Testis (tissue), 2 donors: ENCODE data around the gene STARD3.

Experiments
- POLR2A ChIP-seq: fragments of 450-650 bp; IDR thresholded peaks from one replicate; pipeline ENCODE4 v1.6.1; 2017; ENCODE audit warnings: antibody characterized with exemption, mild to moderate bottlenecking, moderate library complexity
- TF ChIP-seq, protein P1 (sequence below), 3 experiments: fragments of 450-650 bp in 2 of 3; fragments of 200-600 bp in 1 of 3; sonication (generic) in 1 of 3; IDR thresholded peaks; one replicate each; pipeline ENCODE4 v1.5.1; 2016 to 2019; ENCODE audit warnings: antibody characterized with exemption in 3 of 3, mild to moderate bottlenecking in 2 of 3, moderate library complexity in 1 of 3

DNA sequence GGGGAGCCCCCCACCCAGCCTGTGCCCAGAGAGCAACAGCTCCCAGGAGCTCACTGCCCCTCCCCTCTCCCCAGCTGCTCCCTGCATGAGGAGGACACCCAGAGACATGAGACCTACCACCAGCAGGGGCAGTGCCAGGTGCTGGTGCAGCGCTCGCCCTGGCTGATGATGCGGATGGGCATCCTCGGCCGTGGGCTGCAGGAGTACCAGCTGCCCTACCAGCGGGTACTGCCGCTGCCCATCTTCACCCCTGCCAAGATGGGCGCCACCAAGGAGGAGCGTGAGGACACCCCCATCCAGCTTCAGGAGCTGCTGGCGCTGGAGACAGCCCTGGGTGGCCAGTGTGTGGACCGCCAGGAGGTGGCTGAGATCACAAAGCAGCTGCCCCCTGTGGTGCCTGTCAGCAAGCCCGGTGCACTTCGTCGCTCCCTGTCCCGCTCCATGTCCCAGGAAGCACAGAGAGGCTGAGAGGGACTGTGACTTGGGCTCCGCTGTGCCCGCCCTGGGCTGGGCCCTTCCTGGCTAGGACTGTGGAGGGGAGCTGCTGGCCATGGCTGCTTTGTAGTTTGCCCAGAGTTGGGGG lies 28.8 kb downstream of the STARD3 start:
- TF ChIP-seq, protein P1, sequence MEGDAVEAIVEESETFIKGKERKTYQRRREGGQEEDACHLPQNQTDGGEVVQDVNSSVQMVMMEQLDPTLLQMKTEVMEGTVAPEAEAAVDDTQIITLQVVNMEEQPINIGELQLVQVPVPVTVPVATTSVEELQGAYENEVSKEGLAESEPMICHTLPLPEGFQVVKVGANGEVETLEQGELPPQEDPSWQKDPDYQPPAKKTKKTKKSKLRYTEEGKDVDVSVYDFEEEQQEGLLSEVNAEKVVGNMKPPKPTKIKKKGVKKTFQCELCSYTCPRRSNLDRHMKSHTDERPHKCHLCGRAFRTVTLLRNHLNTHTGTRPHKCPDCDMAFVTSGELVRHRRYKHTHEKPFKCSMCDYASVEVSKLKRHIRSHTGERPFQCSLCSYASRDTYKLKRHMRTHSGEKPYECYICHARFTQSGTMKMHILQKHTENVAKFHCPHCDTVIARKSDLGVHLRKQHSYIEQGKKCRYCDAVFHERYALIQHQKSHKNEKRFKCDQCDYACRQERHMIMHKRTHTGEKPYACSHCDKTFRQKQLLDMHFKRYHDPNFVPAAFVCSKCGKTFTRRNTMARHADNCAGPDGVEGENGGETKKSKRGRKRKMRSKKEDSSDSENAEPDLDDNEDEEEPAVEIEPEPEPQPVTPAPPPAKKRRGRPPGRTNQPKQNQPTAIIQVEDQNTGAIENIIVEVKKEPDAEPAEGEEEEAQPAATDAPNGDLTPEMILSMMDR (IDR thresholded peaks at IDR 0.05), result peak in 1 of 3 experiments; percentile 6
- no peak for TF ChIP-seq POLR2A
